Sigmoid colon (tissue), 4 donors: ENCODE data around the gene PLRG1.

ENCODE experiments used
- CTCF ChIP-seq, 4 experiments: fragments of 450-650 bp in 3 of 4; fragments of 200-600 bp in 1 of 4; IDR thresholded peaks; one replicate each; pipeline ENCODE4 v1.5.1; 2016 to 2019; ENCODE audit warnings: antibody characterized with exemption in 4 of 4, mild to moderate bottlenecking in 3 of 4, moderate library complexity in 2 of 4
- EP300 ChIP-seq, 4 donors: sonication (generic); formaldehyde crosslinking; IDR thresholded peaks; one replicate each; pipeline ENCODE4 v1.6.1; 2017; ENCODE audit warnings: antibody characterized with exemption in 4 of 4
- POLR2A ChIP-seq, 2 donors: fragments of 450-650 bp; IDR thresholded peaks; one replicate each; pipeline ENCODE4 v1.6.1; 2016; ENCODE audit warnings: antibody characterized with exemption in 2 of 2, mild to moderate bottlenecking in 2 of 2, moderate library complexity in 2 of 2
- POLR2AphosphoS5 ChIP-seq, 4 donors: sonication (generic); formaldehyde crosslinking; IDR thresholded peaks; one replicate each; pipeline ENCODE4 v1.6.1; 2017; ENCODE audit warnings: antibody characterized with exemption in 4 of 4

GRCh38 chr4:154560419-154560801 is 10.2 kb upstream of the PLRG1 start:
- TF ChIP-seq CTCF (IDR thresholded peaks at IDR 0.05) = no peak
- TF ChIP-seq POLR2AphosphoS5 (IDR thresholded peaks at IDR 0.05) = no peak
- no peak for TF ChIP-seq POLR2A (IDR thresholded peaks at IDR 0.05)
- TF ChIP-seq EP300 (IDR thresholded peaks at IDR 0.05) = no peak
